Fibroblast of skin of back (primary cell): Measurements from ENCODE around the gene TTYH2.

Source experiments
- DNase-seq: peaks from one replicate; pipeline ENCODE4 v3.0.0-alpha.2; 2013

The TTYH2 gene

DNA sequence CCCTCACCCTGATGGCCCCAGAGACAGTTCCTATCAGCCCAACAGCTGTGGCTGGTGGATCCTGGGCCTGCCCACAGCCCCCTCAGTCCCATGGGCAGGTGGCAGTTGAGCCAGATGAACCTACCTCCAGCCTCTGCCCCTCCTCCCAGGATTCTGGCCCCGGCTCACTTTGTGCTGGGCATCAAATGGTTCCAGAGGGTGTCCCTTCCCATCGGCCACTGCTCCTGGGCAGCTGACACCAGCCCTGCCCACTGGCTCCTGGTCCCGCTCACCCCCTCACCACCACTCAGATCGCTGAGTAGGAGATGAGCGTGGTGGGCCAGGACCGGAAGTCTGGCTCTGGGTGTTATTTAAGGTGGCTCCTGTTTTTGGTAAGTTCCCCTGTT is 2.0 kb downstream of the TTYH2 start:
- DNase-seq = no peak

- DNase-seq = no peak
These were observed 3.1 kb downstream of the TTYH2 start for GRCh38 chr17:74216505-74216904.

DNA sequence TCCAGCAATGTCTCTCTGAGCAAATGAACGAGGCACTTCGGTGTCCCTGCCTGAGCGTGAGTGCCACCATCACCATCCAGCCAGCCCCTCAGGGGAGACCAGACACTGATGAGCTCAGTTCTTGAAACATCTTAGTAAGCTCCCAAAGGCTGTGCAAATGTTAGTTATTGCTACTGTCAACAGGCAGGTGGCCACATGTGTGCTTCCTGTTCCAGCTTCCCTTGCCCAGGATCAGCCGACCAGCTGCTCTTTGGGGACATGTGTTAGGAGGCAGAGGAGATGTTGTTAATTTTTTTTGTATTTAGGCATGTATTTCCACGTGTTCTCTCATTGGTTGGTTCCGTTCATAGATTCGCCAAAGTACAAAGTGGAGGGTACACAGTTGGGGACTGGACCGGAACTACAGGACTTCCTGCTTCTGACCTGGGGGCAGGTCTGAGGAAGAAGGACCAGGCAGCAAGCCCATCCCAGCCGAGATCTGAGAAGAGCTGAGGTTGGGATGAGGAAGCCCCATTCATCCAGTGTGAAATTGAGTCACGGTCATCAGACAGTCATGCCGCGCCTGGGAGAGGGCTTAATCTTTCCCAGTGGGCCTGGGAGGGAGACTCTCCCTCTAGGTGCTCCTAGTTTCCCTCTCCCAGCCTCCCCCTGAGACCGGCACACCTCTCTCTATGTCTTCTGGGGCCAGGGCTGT is 3.8 kb downstream of the TTYH2 start:
- DNase-seq = no peak

DNA sequence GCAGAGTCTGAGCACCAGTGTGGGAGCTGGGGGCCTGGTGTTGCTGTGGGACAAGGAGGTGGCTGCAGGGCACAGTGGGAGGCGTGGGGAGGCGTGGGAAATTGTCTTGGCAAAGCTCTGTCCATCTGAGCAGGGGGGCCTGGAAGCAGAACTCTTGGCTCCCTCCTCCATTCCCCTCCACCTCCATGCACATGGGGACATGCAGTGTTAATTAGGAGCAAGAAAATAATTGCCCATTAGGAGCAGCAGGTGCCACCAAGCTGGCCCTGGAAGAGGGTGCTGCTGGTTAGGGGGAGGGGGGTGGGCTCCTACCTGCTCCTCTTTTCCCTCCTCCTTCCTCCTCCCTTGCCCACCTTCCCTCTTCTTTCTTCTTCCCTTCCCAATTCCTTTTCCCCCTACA is 4.5 kb downstream of the TTYH2 start:
- no peak for DNase-seq

GRCh38 chr17:74218436-74218835 is 5.1 kb downstream of the TTYH2 start:
- DNase-seq = no peak

DNA sequence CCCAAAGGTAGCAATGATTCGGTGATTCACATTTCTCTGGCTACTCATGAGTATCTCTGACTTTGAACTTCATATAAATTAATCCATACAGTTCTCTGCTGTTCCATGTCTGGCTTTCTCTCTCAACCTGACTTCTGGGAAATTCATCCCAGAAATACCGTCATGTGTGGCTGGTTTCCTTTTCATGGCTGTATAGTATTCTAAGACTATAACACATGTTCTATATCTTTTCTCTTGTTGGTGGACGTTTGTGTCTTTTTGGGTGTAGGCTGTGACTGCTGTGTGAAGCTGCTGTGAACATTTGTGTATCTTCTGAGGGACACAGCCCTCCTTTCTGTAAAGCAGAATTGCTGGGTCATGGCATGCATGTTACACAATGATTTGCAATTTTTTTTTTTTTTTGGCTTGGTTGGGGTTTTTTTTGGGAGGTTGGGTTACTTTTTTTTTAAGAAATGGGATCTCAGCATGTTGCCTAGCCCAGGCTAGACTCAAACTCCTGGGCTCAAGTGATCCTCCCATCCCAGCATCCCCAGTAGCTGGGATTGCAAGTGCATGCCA is 6.3 kb downstream of the TTYH2 start:
- DNase-seq = no peak

- no peak for DNase-seq
These were observed 6.8 kb downstream of the TTYH2 start for GRCh38 chr17:74220219-74220618.

DNA sequence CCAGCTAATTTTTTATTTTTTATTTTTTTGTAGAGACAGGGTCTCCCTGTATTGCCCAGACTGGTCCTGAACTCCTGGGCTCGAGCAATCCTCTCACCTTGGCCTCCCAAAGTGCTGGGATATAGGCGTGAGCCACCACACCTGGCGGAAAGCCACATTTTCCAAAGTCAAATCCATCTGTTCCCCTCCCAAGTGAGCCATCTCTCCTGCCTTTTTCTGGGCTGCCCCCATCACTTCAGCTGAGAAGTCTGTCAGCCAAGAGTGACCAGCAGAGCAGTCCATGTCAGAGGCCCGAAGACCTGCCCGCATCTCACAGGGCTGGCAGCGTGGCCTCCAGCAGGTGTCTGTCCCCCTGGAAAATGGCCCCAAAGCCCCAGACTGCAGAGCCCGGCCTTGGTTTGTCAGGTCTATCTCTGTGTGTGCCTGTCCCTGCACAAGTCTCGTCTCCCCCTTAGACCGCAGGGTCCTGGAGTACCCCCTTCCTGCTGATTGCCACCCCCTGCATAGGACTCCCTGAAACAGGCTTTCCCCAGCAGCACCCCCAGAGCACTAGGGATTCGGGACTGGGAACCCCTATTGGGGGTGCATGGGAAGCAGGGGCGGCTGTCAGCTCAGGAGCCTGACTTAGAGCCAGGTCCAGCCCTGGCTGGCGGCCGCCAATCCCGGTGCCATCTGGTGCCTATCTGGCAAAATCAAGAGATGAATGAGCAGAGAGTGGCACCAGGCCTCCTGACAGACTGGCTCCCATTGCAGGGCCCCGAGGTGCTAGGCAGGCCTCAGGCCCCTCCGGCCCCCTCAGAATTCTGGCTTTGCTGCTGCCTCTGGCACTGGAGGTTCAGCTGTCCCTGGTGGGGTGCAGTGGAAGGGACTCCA is 7.8 kb downstream of the TTYH2 start:
- no peak for DNase-seq

DNA sequence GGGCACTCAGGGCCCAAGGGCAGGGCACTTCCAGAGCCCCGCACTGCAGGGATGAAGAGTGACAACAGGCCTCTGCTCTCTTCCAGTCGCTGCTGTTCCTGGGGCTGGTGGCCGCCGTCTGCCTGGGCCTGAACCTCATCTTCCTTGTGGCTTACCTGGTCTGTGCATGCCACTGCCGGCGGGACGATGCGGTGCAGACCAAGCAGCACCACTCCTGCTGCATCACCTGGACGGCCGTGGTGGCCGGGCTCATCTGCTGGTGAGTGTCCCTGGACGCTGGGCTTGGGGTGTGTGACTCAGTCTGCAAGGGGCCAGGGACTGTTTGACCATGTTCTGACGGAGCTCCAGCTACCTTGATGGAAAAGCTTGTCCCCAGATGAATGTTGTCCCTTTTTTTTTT is 9.0 kb downstream of the TTYH2 start:
- DNase-seq = no peak

- DNase-seq = no peak
These were observed 10.5 kb downstream of the TTYH2 start for GRCh38 chr17:74223901-74224300.

GRCh38 chr17:74224959-74225725 is 11.8 kb downstream of the TTYH2 start:
- DNase-seq = no peak

- DNase-seq = no peak
These were observed 12.9 kb downstream of the TTYH2 start for GRCh38 chr17:74226252-74226651.

- no peak for DNase-seq
These were observed 14.1 kb downstream of the TTYH2 start for GRCh38 chr17:74227271-74228080.

DNA sequence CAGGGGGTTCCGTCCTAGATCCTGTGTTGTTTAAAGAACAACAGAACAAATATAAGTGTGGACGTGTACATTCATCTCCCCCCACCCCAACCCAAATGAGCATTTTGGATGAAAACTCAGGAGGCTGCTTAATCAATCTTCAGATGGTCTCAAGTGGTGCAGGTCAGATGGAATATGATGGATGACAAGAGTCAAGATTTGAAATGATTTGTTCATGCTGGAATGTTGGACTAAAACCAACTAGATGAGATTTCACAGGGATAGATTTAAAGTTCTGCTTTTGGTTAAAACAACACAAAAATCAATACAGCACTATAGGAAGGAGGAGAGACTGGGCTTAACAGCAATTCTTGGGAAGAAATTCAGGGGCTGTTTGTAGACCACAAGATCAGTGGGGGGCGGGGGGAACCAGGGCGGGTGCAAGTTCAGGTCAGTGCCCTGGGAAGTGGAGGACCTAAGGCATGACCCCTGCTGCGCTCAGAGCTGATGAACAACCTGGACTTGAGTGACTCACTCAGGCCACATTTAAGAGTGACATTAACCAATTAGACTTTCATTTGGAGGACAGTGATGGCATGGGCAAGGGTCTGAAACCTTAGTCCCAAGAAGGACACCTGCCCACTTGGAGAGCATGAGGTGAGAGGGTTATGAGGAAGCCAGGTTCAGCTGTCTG is 15.1 kb downstream of the TTYH2 start:
- no peak for DNase-seq

DNA sequence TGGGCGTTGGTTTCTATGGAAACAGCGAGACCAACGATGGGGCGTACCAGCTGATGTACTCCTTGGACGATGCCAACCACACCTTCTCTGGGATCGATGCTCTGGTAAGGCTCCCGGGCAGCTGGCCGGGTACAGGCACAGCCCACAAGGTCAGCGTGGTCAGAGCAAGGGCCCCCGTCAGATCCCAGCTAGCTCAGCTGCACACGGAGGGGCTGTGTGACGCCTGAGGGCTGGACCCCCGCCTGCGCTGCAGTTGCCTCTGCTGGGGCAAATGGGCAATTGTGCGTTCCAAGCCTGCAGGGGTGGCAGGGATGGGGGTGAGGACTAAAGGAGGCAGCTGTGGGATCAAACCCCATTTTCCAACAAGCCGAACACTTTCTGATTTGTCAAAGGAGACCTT is 17.5 kb downstream of the TTYH2 start:
- no peak for DNase-seq

DNA sequence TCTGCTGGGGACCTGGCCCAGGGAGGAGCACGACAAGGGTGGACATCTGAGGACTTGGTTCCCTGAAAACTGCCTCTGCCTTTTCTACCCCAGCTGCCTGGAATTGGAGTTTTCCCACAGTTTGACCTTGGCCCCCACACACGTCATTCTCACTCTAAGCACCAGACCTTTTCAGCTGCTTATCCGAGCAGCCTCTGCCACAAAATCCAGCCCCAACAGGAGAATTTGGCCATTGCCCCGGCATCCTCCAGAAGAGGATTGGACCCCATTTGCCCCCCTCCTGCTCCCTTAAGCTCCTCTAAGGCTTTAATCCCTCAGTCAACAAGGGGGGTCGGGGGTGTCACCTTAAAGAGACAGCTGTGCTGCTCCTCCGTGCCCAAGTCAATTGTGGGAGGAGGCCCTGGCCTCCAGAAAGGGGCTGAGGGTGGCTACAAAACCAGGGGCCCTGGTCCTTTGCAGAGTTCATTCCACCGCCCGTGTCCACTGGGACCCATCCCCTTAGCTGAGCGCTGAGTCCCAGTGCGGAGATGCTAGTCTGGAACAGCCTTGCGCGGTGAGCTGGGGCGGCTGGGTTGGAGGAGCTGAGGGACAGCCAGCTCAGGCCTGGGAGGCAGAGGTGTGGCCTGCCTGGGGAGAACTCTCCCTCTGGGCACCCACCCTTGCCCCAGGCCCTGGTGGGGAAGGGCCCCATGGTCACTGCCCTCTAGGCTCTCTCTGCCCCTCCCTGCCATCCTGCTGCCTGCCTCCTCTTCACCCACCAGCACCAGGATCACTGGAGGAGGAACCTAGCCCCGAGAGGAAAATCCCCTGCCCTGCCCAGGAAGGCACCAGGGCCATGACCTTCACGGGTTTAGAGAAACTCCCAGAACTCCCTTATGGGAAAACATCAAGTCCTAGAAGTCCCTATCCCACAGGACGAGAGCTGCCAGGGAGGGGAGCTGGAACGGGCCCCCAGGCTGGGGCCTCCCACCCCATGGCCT is 18.8 kb downstream of the TTYH2 start:
- DNase-seq = no peak

DNA sequence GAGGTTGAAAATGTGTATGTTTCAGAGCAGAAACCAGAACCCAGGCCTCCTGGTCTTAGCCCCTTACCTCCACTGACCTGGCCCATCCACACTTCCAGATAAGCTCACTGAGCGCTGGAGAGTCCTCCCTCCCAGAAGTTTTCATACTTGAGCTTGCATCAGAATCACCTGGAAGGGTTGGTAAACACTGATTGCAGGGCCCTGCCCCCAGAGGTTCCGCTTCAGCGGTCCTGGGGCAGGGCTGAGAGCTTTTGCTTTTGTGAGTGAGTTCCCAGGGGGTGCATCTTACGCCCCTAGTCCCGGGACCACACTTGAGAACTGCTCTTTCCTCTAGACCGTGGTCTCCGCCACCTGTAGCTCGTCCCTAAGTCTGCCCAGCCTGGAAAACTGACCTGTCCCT is 20.6 kb downstream of the TTYH2 start:
- no peak for DNase-seq

GRCh38 chr17:74234486-74234885 is 21.1 kb downstream of the TTYH2 start:
- DNase-seq = no peak

DNA sequence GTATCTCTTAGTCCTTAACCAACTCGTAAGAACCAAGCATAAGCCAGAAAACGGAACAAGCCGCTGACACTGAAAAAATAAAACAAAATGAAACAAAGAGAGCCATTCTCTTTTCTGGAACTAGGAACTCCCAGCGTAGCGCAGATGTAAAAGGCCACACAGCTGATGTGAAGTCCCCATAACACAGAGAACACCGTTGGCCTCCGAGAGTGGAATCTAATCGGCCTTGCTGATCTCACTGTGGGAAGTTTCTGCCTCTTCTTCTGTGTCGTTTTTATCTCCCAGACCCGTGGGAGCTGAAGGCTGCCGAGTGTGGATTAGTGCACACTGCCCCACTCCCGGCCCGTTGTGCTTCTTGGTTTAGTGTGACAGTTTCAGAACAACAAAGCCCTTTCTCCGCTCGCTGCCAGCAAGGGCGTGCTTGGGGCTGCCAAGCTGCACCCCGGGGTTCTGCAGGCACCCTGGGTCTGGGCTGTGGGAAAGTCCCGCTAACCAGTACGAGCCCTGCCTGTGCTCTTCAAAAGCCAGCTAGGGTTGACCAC is 21.7 kb downstream of the TTYH2 start:
- DNase-seq = no peak

- no peak for DNase-seq
These were observed 22.6 kb downstream of the TTYH2 start for GRCh38 chr17:74235911-74236371.
